ENCODE measurements around the gene GLYR1. TPM values are rescaled to one million over a fixed set of nuclear protein-coding genes. Genes with fewer than 3 reads are reported as not detected.

Gene GLYR1
- total and polyA plus RNA-seq, 3 experiments from 2014 or later = 40.2 to 110 (median 104) TPM

DNA sequence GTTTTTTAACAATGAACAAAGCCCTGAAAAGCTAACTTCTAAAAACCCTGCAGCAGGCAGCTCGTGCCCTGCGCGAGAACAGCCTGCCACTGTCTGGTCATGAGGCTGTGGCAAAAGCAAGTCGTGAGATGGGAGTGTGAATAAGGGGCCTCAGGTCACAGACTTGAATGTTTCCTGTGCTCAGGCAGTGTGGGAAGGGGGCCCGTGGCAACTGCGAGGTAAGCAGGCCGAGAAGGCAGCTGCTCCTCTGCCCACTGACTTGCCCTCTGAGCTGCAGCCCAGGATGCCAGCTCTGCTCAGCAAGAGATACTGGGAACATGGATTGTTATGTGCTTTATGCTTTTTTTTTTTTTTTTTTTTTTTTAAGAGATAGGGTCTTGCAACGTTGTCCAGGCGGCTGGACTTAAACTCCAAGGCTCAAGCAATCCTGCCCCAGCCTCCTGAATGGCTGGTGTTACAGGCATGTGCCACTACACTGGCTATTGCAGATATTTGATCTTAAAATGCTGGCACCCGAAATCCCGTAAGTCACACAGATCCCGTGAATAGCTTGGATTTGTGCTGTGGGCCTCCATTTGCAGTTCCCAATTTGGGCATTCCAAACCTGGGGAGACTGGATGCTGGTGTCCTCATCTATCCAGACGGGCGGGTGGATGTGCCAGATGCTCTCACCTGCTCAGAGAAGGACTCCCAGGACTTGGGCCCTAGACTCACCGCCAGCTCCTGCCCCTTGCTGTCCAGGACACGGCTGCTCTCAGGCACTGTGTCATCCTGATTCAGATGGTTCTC is 44.2 kb upstream of the GLYR1 start:
- no peaks in the 10 kb centered on the region for H3K27me3 ChIP-seq (ENCODE audit: insufficient read depth, low read length, poor library complexity, severe bottlenecking)
- Mint-ChIP-seq H3K27ac (peak overlapping the region in 1 of 8 donors; percentile 29), H3K4me1 (no peaks in the 10 kb centered on the region), H3K36me3 (peaks cover 0 to 16% (median 7%) of the 10 kb centered on the region in 3 donors), H3K27me3 (peaks cover 0 to 3% of the 10 kb centered on the region in 2 donors), H3K9me3 (no peaks in the 10 kb centered on the region), H3K4me3 (no peak overlapping the region)
- CTCF ChIA-PET = interaction anchor here (1.1 kb wide), 1 partner anchor 10 kb away, joined by 3 read pairs; no protein-coding TSS in a partner anchor
- no peaks in the 10 kb centered on the region for H3K9me3 ChIP-seq (ENCODE audit: low read length)
- H3K36me3 ChIP-seq (ENCODE audit: insufficient read depth, low read length) = no peaks in the 10 kb centered on the region
- no peak overlapping the region for H3K4me3 ChIP-seq (ENCODE audit: low read length)
- H3K4me1 ChIP-seq (ENCODE audit: insufficient read depth, low read length) = no peaks in the 10 kb centered on the region
- H3K27ac ChIP-seq (ENCODE audit: low read depth, low read length) = no peak overlapping the region
- no peak for DNase-seq
- POLR2A ChIA-PET = interaction anchor here (0.6 kb wide), 1 partner anchor 384 kb away, joined by 4 read pairs; no protein-coding TSS in a partner anchor

- Mint-ChIP-seq H3K27me3 (no peaks in the 10 kb centered on the region), H3K9me3 (no peaks in the 10 kb centered on the region), H3K4me1 (peaks cover 0 to 3% (median 0%) of the 10 kb centered on the region in 3 donors), H3K4me3 (no peak overlapping the region), H3K36me3 (peaks cover 0 to 22% (median 12%) of the 10 kb centered on the region in 3 donors), H3K27ac (no peak overlapping the region)
- POLR2A ChIA-PET = interaction anchor here (0.6 kb wide), 1 partner anchor 383 kb away, joined by 4 read pairs; no protein-coding TSS in a partner anchor
- no peaks in the 10 kb centered on the region for H3K27me3 ChIP-seq (ENCODE audit: insufficient read depth, low read length, poor library complexity, severe bottlenecking)
- H3K4me1 ChIP-seq (ENCODE audit: insufficient read depth, low read length) = no peaks in the 10 kb centered on the region
- H3K4me3 ChIP-seq (ENCODE audit: low read length) = no peak overlapping the region
- H3K9me3 ChIP-seq (ENCODE audit: low read length) = no peaks in the 10 kb centered on the region
- no peak overlapping the region for H3K27ac ChIP-seq (ENCODE audit: low read depth, low read length)
- DNase-seq = no peak
- H3K36me3 ChIP-seq (ENCODE audit: insufficient read depth, low read length) = no peaks in the 10 kb centered on the region
- CTCF ChIA-PET = interaction anchor here (1.1 kb wide), 1 partner anchor 10 kb away, joined by 3 read pairs; no protein-coding TSS in a partner anchor
These were observed 43.6 kb upstream of the GLYR1 start for GRCh38 chr16:4890686-4891085.

- no peak for DNase-seq
- Mint-ChIP-seq H3K27me3 (no peaks in the 10 kb centered on the region), H3K36me3 (peaks cover under 1 to 28% (median 15%) of the 10 kb centered on the region in 3 donors), H3K4me1 (peaks cover 0 to 3% (median 0%) of the 10 kb centered on the region in 3 donors), H3K4me3 (no peak overlapping the region), H3K9me3 (no peaks in the 10 kb centered on the region), H3K27ac (no peak overlapping the region)
- no peak overlapping the region for H3K27ac ChIP-seq (ENCODE audit: low read depth, low read length)
- no peaks in the 10 kb centered on the region for H3K4me1 ChIP-seq (ENCODE audit: insufficient read depth, low read length)
- no peaks in the 10 kb centered on the region for H3K27me3 ChIP-seq (ENCODE audit: insufficient read depth, low read length, poor library complexity, severe bottlenecking)
- ChIA-PET CTCF (no interaction called here), POLR2A (no interaction called here)
- H3K4me3 ChIP-seq (ENCODE audit: low read length) = no peak overlapping the region
- H3K9me3 ChIP-seq (ENCODE audit: low read length) = no peaks in the 10 kb centered on the region
- H3K36me3 ChIP-seq (ENCODE audit: insufficient read depth, low read length) = no peaks in the 10 kb centered on the region
These were observed 42.9 kb upstream of the GLYR1 start for GRCh38 chr16:4890026-4890425.

DNA sequence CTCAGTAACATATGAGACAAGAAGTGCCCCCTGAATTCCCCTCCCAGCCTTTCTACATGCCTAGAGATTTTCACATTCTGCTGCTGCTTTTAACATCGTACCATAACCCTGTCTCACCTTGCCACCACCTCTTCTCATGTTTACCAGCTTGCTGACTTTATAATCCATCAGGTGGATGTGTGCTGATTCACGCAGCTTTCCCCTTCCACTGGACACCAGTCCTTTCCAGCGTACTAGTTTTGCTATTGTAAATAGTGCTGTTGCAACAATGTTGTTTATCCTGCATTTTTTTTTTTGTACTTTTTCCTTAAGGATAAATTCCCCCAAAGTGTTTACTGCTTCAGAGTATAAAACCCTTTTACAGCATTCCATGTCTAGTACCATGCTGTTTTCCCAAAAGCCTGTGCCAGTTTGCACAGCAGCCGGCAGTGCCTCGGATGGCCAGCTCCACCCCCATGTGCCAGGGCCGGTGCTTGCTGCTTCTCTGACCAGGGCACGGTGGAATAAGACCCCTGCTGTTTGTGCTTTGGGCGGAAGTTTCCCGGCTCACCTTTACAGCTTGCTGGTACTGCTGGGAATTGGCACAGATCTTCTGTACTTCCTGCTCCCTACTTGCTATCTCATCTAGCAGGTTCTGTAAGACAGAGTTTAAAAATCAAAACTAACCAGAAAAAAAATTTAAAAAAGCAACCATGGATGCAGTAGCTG is 41.5 kb upstream of the GLYR1 start:
- peaks cover 0 to 3% (median 0%) of the 10 kb centered on the region in 3 donors for H3K4me1 Mint-ChIP-seq
- Histone ChIP-seq H3K27ac (ENCODE audit: low read depth, low read length) (no peak overlapping the region), H3K4me1 (ENCODE audit: insufficient read depth, low read length) (no peaks in the 10 kb centered on the region), H3K27me3 (ENCODE audit: insufficient read depth, low read length, poor library complexity, severe bottlenecking) (no peaks in the 10 kb centered on the region), H3K4me3 (ENCODE audit: low read length) (no peak overlapping the region), H3K9me3 (ENCODE audit: low read length) (no peaks in the 10 kb centered on the region), H3K36me3 (ENCODE audit: insufficient read depth, low read length) (peaks cover 3% of the 10 kb centered on the region)
- H3K4me3 Mint-ChIP-seq = no peak overlapping the region
- H3K9me3 Mint-ChIP-seq = peaks cover 0 to 4% (median 0%) of the 10 kb centered on the region in 5 donors
- CTCF ChIA-PET = no interaction called here
- peak overlapping the region in 3 of 8 donors; percentile 43 to 51 (median 48) for H3K27ac Mint-ChIP-seq
- POLR2A ChIA-PET = no interaction called here
- H3K36me3 Mint-ChIP-seq = peaks cover 7 to 43% (median 25%) of the 10 kb centered on the region in 3 donors
- DNase-seq = no peak
- no peaks in the 10 kb centered on the region for H3K27me3 Mint-ChIP-seq

GRCh38 chr16:4886151-4886550 is 39.1 kb upstream of the GLYR1 start:
- no peak for DNase-seq
- H3K36me3 ChIP-seq (ENCODE audit: insufficient read depth, low read length) = peaks cover 23% of the 10 kb centered on the region
- no peaks in the 10 kb centered on the region for H3K27me3 ChIP-seq (ENCODE audit: insufficient read depth, low read length, poor library complexity, severe bottlenecking)
- H3K36me3 Mint-ChIP-seq = peaks cover 7 to 66% (median 30%) of the 10 kb centered on the region in 3 donors
- H3K4me3 ChIP-seq (ENCODE audit: low read length) = no peak overlapping the region
- H3K27ac Mint-ChIP-seq = peak overlapping the region in 1 of 8 donors; percentile 53
- no peaks in the 10 kb centered on the region for H3K9me3 ChIP-seq (ENCODE audit: low read length)
- ChIA-PET POLR2A (no interaction called here), CTCF (no interaction called here)
- H3K9me3 Mint-ChIP-seq = peaks cover 0 to 4% (median 0%) of the 10 kb centered on the region in 5 donors
- H3K4me3 Mint-ChIP-seq = no peak overlapping the region
- peaks cover 0 to 3% (median 0%) of the 10 kb centered on the region in 3 donors for H3K4me1 Mint-ChIP-seq
- no peak overlapping the region for H3K27ac ChIP-seq (ENCODE audit: low read depth, low read length)
- no peaks in the 10 kb centered on the region for H3K4me1 ChIP-seq (ENCODE audit: insufficient read depth, low read length)
- H3K27me3 Mint-ChIP-seq = no peaks in the 10 kb centered on the region

DNA sequence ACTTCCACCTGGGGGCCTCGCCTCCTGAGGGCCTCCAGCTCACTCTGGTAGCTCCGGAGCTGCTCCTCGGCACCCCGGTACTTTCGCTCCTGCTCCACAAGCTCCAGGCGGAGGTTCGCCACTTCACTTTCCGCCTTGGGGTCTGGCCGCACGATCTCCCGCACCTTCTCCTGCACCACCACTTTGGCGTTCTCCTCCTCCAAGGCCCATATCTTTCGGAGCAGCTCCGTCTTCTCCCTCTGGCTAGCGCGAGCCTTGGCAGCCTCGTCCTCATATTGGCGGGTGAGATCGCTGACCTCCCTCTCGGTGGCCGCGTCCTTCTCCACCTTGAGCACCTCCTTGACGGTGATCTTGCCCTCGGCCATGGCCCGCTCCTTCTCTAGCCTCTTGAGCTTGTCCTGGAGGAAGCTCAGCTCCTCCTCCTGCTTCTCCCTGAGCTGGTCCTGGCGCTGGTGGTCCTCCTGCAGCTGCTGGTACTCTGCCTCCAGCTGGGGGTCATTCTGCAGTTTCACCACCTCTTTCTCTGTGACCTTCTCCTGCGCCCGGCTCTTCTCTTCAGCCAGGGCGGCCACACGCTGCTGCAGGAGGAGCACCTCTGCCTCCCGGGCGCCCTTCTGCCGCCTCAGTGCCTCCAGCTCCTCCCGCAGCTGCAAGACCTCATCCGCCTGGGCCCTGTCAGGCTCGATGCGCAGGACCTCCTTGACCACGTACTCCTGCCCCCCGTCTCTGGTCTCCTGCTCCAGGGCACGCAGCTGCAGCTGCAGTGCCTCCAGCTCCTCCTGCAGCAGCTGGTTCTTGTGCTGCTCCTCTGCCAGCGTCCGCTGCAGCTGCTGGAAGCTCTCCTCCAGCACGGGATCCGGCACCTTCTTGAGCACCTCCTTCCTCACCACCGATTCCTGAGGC is 38.1 kb upstream of the GLYR1 start:
- DNase-seq = no peak
- H3K4me3 ChIP-seq (ENCODE audit: low read length) = no peak overlapping the region
- Mint-ChIP-seq H3K4me3 (no peak overlapping the region), H3K27ac (peak overlapping the region in 2 of 8 donors; percentile 53 to 94), H3K9me3 (peaks cover 0 to 4% (median 0%) of the 10 kb centered on the region in 5 donors), H3K27me3 (no peaks in the 10 kb centered on the region), H3K36me3 (peaks cover 7 to 75% (median 36%) of the 10 kb centered on the region in 3 donors), H3K4me1 (peaks cover 0 to 3% (median 0%) of the 10 kb centered on the region in 3 donors)
- ChIA-PET CTCF (no interaction called here), POLR2A (no interaction called here)
- peaks cover 28% of the 10 kb centered on the region for H3K36me3 ChIP-seq (ENCODE audit: insufficient read depth, low read length)
- H3K27me3 ChIP-seq (ENCODE audit: insufficient read depth, low read length, poor library complexity, severe bottlenecking) = no peaks in the 10 kb centered on the region
- no peaks in the 10 kb centered on the region for H3K4me1 ChIP-seq (ENCODE audit: insufficient read depth, low read length)
- H3K9me3 ChIP-seq (ENCODE audit: low read length) = no peaks in the 10 kb centered on the region
- no peak overlapping the region for H3K27ac ChIP-seq (ENCODE audit: low read depth, low read length)

GRCh38 chr16:4884209-4884608 is 37.1 kb upstream of the GLYR1 start:
- H3K9me3 ChIP-seq (ENCODE audit: low read length) = no peaks in the 10 kb centered on the region
- Mint-ChIP-seq H3K36me3 (peaks cover 7 to 85% (median 41%) of the 10 kb centered on the region in 3 donors), H3K4me3 (peak overlapping the region in 1 of 7 donors; percentile 2), H3K27me3 (no peaks in the 10 kb centered on the region), H3K27ac (peak overlapping the region in 1 of 8 donors; percentile 13), H3K9me3 (peaks cover 0 to 4% (median 0%) of the 10 kb centered on the region in 5 donors), H3K4me1 (peaks cover 0 to 3% (median 0%) of the 10 kb centered on the region in 3 donors)
- H3K27ac ChIP-seq (ENCODE audit: low read depth, low read length) = no peak overlapping the region
- H3K4me3 ChIP-seq (ENCODE audit: low read length) = no peak overlapping the region
- no peaks in the 10 kb centered on the region for H3K27me3 ChIP-seq (ENCODE audit: insufficient read depth, low read length, poor library complexity, severe bottlenecking)
- ChIA-PET CTCF (no interaction called here), POLR2A (no interaction called here)
- peaks cover 35% of the 10 kb centered on the region for H3K36me3 ChIP-seq (ENCODE audit: insufficient read depth, low read length)
- no peak for DNase-seq
- H3K4me1 ChIP-seq (ENCODE audit: insufficient read depth, low read length) = no peaks in the 10 kb centered on the region
